ENCODE data around the gene ALMS1.
"Not testable (repeated sequence)": the region's sequence is repeated elsewhere in the genome, so short reads cannot be mapped to it uniquely, and the experiment has no call there.

ALMS1 gene, protein sequence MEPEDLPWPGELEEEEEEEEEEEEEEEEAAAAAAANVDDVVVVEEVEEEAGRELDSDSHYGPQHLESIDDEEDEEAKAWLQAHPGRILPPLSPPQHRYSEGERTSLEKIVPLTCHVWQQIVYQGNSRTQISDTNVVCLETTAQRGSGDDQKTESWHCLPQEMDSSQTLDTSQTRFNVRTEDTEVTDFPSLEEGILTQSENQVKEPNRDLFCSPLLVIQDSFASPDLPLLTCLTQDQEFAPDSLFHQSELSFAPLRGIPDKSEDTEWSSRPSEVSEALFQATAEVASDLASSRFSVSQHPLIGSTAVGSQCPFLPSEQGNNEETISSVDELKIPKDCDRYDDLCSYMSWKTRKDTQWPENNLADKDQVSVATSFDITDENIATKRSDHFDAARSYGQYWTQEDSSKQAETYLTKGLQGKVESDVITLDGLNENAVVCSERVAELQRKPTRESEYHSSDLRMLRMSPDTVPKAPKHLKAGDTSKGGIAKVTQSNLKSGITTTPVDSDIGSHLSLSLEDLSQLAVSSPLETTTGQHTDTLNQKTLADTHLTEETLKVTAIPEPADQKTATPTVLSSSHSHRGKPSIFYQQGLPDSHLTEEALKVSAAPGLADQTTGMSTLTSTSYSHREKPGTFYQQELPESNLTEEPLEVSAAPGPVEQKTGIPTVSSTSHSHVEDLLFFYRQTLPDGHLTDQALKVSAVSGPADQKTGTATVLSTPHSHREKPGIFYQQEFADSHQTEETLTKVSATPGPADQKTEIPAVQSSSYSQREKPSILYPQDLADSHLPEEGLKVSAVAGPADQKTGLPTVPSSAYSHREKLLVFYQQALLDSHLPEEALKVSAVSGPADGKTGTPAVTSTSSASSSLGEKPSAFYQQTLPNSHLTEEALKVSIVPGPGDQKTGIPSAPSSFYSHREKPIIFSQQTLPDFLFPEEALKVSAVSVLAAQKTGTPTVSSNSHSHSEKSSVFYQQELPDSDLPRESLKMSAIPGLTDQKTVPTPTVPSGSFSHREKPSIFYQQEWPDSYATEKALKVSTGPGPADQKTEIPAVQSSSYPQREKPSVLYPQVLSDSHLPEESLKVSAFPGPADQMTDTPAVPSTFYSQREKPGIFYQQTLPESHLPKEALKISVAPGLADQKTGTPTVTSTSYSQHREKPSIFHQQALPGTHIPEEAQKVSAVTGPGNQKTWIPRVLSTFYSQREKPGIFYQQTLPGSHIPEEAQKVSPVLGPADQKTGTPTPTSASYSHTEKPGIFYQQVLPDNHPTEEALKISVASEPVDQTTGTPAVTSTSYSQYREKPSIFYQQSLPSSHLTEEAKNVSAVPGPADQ (N-terminal part only)

DNA sequence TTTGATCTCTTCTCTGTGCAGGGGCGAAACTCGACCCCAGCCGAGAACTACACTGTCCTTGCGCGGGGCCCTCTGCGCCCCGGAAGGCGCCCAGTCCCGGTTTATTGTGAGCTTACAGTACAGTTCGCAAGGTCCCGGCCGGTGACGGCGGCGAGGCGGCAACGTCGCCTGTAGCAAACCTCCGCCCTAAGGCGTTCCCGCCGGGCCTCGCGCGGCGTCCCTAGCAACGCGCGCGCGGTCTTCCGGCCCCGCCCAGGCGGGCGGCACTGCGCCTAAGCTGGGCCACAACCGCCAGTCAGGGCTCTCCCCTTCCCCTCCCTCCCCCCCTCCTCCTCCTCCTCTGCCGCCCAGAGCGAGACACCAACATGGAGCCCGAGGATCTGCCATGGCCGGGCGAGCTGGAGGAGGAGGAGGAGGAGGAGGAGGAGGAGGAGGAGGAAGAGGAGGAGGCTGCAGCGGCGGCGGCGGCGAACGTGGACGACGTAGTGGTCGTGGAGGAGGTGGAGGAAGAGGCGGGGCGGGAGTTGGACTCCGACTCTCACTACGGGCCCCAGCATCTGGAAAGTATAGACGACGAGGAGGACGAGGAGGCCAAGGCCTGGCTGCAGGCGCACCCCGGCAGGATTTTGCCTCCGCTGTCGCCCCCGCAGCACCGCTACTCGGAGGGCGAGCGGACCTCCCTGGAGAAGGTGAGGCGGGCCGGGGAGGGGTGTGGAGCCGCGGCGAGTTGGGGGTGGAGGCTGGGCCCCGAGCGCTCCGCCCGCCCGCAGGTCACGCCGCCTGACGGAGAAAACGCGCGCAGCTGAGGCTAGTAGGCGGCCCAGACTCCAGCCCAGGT, at the start of gene ALMS1:
ALMS1 (plus strand) TSS at position 333 of the 838 bp plus-strand sequence; CDS start at position 366, 33 bp downstream.
- peak; percentile 79 to 83 for DNase-seq

GRCh38 chr2:73337828-73338227, 47.8 kb upstream of the ALMS1 start:
- DNase-seq, result no peak

DNA sequence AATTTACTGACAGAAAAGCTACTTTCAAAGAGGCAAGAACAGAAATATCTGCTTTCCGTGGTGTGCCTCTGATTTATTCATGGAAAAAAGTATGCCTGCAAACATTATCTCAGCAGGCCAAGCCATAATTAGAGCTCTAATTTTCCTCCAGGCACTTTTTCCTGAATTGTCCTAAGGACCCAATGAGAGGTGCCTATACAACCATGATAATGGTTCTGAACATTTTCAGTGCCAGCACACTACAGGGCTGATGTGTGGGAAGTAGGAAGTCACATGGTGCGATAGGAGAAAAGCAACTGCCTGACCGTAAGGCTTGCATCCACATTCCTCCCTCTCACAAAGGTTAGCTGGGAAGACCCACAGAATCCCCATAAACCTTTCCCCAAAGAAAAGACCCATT, 46.4 kb upstream of the ALMS1 start:
- no peak for DNase-seq

GRCh38 chr2:73341039-73341438, 44.6 kb upstream of the ALMS1 start:
- DNase-seq, result no peak

DNA sequence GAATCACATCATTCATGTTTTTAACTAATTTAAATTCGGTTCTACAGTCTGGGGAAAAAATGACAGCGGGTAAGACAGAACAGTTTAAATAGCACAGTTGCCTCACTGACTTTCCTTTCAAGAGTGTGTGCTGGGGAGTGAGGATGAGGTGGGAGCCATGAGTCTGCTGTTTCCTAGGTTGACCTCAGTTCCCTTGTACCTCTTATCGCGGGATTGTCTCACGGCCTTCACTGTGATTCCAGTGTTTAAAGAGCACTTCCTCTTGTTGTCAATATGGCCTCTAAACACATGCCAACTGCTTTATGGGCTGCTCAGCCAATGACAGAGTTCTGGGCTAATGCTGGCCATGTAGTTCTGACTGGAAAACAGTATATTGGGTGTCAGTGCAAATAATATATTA, 41.6 kb upstream of the ALMS1 start:
- DNase-seq, result no peak

DNA sequence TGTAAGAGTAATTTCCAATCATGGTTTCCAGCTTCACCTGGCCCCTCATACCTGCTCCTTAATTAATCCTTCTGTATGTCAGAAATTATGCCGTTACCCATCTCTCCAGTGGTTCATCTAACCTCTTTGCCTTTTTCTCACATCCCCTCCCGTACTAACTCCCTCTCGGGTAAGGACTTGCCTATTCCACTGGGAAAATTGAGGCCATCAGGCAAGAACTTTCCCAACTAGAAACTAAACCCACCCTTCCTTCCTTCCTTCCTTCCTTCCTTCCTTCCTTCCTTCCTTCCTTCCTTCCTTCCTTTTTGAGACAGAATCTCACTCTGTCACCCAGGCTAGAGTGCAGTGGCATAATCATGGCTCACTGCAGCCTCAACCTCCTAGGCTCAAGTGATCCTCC, 40.9 kb upstream of the ALMS1 start:
- DNase-seq, result not testable (repeated sequence)

DNA sequence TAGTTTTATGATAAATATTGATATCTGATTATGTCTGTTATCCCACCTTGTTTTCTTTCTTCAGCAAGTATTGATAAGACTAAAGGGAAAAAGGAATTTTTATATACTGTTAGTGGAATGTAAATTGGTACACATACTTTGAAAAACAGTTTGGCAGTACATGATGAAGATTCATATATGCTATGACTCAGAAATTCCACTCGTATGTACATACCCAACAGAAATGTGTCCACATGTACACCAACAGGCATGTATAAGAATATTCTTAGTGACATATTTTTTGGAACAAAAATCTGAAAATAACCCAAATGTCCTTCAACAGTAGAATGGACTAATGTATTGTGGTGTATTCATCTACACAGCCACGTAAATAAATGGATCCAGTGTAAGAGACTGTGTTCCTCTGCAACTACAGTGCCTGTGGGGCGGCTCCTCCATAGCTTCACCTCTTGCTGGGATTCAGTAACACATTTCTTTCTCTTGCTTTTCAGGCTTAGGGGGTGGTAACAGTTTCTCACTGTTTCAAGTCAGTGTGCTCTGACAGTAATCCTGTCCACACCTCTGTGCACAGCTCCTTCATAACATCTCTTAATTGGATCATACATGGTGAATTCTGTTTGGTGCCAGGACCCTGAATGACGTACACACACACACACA, 35.5 kb upstream of the ALMS1 start:
- no peak for DNase-seq

DNA sequence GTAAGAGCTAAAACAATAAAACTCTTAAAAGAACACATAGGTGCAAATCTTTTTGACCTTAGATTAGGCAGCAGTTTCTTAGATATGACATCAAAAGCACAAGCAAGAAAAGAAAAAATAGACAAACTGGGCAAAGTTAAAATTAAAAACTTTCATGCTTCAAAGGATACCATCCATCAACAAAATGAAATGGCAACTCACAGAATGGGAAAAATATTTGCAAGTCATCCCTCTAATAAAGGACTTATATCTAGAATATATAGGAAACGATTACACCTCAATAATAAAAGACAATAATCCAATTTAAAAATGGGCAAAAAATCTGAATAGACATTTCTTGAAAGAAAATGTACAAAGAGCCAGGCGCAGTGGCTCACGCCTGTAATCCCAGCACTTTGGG, 29.5 kb upstream of the ALMS1 start:
- DNase-seq, result no peak

- DNase-seq, result peak in 1 of 2 donors; percentile 7
These were observed 25.5 kb upstream of the ALMS1 start for GRCh38 chr2:73359915-73360697.

- no peak for DNase-seq
These were observed 19.6 kb upstream of the ALMS1 start for GRCh38 chr2:73366060-73366459.

DNA sequence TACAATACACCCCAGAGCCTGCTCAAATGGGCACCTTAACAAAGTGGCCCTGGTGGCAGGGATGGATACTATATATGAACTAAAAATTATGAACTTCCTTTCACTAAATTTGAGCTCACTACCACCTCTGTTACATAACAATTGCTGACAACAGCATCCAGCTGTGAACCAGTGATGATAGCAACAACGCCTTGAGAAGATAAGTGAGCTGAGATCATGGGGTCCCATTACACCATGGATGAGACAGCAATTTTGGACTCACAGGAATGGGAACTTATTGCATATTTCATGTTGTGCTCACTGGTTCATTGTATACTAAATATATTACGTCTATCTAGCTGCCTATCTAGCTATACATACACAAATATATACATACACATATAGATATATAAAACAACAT, 16.9 kb upstream of the ALMS1 start:
- DNase-seq, result no peak

GRCh38 chr2:73370348-73370747, 15.3 kb upstream of the ALMS1 start:
- no peak for DNase-seq

DNA sequence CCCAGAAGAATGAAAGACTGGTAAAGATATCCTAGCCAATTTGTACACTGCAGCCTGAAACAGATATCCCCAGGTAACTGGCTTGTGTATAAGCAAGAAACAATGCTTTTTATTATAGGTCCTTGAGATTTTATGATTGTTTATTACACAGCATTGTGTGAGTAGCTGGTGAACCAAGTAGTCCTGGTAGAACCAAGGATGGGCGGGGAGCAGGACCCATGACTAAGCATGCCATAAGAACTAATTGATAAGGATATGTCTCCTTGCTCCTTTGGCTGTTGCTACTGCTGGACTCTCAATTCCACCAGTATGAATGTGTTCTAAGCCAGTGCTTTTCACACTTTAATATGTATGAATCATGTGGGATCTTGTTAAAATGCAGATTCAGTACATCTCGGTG, 12.3 kb upstream of the ALMS1 start:
- DNase-seq, result no peak

DNA sequence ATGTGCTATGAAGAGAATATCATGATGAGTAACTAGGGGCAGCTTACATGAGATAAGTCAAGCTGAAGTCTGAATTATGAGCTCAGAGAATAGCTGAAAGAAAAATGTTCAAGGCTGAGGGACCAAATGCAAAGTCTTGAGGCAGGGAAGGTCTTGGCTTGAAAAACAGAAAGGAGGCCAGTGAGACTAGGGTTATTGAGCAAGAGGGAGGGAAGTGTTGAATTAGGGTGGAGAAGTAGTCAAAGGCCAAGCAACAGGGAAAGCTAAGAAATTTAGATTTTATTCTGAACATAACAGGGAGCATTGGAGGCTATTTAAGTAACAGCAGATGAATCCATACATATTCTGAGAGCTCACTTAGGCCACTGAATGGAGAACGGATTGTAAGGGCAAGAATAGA, 11.4 kb upstream of the ALMS1 start:
- no peak for DNase-seq

DNA sequence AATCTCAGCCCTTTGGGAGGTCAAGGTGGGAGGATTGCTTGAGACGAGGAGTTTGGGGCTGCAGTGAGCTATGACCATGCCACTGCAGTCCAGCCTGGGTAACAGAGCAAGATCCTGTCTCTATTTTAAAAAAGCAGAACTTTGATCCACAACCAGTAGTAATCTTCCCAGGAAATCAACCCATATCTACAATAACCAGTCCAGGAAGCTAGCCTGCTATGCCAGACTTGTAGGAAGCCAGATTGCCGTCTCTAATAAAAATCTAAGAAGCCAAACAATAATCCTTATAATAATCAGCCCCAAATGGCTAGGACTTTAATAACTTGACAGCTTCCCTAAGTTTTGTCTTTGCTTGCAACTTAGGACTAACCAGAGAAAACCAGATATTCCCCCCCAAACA, 9.0 kb upstream of the ALMS1 start:
- no peak for DNase-seq

DNA sequence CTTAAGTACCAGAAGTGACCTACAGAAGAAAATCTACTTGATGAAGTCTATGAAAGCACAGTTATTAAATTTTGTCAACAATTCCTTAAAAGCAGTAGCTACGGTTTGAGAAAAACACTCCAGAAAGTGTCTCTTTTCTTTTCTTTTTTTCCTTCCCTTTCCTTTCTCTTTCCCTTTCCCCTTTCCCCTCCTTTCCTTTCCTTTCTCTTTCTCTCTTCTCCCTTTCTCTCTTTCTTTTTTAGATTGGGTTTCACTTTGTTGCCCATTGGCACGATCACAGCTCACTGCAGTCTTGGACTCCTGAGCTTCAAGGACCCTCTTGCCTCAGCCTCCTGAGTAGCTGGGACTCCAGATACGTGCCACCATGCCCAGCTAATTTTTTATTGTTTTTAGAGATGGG, 2.6 kb upstream of the ALMS1 start:
- no peak for DNase-seq

DNA sequence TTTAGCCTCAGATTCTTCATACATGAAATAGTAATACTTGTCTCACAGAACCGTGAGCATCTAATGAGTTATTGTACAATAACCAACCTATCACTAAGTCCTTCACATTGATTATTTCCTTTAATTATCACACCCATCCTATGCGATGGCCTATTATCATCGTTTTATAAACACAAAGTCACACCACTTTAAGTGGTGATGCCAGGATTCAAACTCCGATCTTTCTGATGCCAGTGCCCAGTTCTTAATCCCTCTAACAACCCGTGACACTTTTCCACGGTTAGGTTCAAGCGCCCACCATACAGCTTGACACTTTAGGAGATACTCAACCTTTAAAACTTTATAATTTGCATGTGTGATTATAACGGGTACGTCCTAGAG, 523 bp upstream of the ALMS1 start:
- no peak for DNase-seq

DNA sequence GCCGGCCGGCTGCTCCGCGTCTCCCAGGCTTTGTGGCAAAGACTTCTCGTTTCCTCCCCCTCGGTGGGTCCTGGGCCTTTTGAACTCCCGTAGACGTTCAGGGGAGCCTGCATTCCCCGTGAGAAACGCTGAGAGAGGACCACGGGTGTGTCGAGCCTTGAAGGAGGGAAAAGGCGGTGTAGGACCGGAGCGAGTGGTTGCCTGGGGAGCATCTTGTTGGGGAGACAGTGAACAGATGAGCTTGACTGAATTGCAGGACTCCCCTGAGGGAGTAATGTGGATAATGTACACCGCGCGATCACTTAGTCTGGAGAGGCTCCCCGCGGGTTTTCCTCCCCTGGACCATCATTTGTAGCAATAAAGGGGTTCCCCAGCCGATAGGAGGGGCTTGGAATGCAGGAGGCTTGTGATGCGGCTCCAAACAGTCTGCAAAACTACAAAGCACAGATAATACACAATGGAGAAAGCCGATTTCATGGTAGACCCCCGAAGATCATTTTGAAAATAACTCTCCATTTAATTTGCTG, 769 bp downstream of the ALMS1 start:
- DNase-seq, result peak in 1 of 2 donors; percentile 63

DNA sequence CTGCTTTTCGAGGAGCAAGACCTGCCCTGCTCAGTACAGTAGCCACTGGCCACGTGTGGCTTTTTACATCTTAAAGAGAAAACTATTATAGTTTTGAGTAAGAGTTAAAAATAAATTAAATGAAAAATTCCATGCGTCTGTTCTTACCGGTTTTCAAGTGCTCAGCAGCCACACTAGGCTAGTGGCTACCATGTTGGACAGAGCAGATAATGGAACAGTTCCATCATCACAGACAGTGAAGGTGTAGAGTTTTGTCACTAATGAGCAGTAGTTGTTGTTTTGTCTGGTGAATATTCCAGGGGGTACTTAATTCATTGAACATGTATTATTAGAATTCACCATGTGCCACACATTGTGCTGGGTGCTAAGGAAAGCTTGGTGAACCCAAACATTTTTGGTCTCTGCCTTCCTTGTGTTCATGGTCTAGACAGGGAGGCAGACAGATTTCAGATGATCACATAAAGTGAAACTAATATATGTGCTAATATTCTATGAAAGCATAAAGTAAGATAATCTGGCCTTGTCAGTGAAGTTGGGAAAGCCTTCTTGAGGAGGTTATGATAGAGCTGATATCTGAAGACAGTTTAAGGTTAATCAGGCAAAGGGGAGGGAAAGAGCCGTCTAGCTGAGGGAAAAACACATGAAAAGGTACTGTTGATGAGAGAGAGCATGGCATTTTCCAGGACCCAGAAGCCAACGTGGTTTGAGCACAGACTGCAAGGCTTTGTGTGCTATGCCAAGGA, 1.4 kb downstream of the ALMS1 start:
- no peak for DNase-seq

All from hippocampal formation (tissue), 2 donors.